ENCODE data around the gene CHD3. TPM values are rescaled to one million over a fixed set of nuclear protein-coding genes. Genes with fewer than 3 reads are reported as not detected.

The CHD3 gene
- total RNA-seq, 1 donor from 2014 or later: 119 TPM

DNA sequence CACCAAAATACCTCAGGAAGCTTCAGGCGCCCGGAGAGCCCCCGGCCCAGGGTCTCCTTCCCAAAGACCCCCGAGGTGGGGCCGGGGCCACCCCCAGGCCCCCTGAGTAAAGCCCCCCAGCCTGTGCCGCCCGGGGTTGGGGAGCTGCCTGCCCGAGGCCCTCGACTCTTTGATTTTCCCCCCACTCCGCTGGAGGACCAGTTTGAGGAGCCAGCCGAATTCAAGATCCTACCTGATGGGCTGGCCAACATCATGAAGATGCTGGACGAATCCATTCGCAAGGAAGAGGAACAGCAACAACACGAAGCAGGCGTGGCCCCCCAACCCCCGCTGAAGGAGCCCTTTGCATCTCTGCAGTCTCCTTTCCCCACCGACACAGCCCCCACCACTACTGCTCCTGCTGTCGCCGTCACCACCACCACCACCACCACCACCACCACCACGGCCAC, 40.4 kb upstream of the CHD3 start:
- Mint-ChIP-seq H3K4me3 (ENCODE audit: low read depth) (no peak overlapping the region), H3K36me3 (ENCODE audit: insufficient read depth) (peaks cover 22% of the 10 kb centered on the region), H3K27ac (no peak overlapping the region), H3K4me1 (ENCODE audit: low read depth) (peaks cover 11% of the 10 kb centered on the region), H3K9me3 (ENCODE audit: low read depth) (no peaks in the 10 kb centered on the region), H3K27me3 (no peaks in the 10 kb centered on the region)
- no peak for TF ChIP-seq CTCF (IDR thresholded peaks at IDR 0.05; ENCODE audit: unreplicated experiment)
- DNase-seq (ENCODE audit: low spot score, unreplicated experiment): no peak

DNA sequence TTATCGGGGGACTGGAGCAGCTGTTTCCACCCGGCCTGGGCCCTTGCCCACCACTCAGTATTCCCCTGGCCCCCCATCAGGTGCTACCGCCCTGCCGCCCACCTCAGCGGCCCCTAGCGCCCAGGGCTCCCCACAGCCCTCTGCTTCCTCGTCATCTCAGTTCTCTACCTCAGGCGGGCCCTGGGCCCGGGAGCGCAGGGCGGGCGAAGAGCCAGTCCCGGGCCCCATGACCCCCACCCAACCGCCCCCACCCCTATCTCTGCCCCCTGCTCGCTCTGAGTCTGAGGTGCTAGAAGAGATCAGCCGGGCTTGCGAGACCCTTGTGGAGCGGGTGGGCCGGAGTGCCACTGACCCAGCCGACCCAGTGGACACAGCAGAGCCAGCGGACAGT, 39.9 kb upstream of the CHD3 start:
- no peak for TF ChIP-seq CTCF (IDR thresholded peaks at IDR 0.05; ENCODE audit: unreplicated experiment)
- Mint-ChIP-seq H3K36me3 (ENCODE audit: insufficient read depth) (peaks cover 24% of the 10 kb centered on the region), H3K27ac (no peak overlapping the region), H3K4me3 (ENCODE audit: low read depth) (no peak overlapping the region), H3K27me3 (no peaks in the 10 kb centered on the region), H3K9me3 (ENCODE audit: low read depth) (no peaks in the 10 kb centered on the region), H3K4me1 (ENCODE audit: low read depth) (peaks cover 8% of the 10 kb centered on the region)
- no peak for DNase-seq (ENCODE audit: low spot score, unreplicated experiment)

DNA sequence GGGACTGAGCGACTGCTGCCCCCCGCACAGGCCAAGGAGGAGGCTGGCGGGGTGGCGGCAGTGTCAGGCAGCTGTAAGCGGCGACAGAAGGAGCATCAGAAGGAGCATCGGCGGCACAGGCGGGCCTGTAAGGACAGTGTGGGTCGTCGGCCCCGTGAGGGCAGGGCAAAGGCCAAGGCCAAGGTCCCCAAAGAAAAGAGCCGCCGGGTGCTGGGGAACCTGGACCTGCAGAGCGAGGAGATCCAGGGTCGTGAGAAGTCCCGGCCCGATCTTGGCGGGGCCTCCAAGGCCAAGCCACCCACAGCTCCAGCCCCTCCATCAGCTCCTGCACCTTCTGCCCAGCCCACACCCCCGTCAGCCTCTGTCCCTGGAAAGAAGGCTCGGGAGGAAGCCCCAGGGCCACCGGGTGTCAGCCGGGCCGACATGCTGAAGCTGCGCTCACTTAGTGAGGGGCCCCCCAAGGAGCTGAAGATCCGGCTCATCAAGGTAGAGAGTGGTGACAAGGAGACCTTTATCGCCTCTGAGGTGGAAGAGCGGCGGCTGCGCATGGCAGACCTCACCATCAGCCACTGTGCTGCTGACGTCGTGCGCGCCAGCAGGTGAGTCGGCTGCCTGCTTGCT, 39.3 kb upstream of the CHD3 start:
- H3K4me3 Mint-ChIP-seq (ENCODE audit: low read depth): no peak overlapping the region
- H3K4me1 Mint-ChIP-seq (ENCODE audit: low read depth): peaks cover 8% of the 10 kb centered on the region
- H3K36me3 Mint-ChIP-seq (ENCODE audit: insufficient read depth): peaks cover 26% of the 10 kb centered on the region
- no peaks in the 10 kb centered on the region for H3K9me3 Mint-ChIP-seq (ENCODE audit: low read depth)
- no peaks in the 10 kb centered on the region for H3K27me3 Mint-ChIP-seq
- no peak for DNase-seq (ENCODE audit: low spot score, unreplicated experiment)
- TF ChIP-seq CTCF (IDR thresholded peaks at IDR 0.05; ENCODE audit: unreplicated experiment): no peak
- no peak overlapping the region for H3K27ac Mint-ChIP-seq

DNA sequence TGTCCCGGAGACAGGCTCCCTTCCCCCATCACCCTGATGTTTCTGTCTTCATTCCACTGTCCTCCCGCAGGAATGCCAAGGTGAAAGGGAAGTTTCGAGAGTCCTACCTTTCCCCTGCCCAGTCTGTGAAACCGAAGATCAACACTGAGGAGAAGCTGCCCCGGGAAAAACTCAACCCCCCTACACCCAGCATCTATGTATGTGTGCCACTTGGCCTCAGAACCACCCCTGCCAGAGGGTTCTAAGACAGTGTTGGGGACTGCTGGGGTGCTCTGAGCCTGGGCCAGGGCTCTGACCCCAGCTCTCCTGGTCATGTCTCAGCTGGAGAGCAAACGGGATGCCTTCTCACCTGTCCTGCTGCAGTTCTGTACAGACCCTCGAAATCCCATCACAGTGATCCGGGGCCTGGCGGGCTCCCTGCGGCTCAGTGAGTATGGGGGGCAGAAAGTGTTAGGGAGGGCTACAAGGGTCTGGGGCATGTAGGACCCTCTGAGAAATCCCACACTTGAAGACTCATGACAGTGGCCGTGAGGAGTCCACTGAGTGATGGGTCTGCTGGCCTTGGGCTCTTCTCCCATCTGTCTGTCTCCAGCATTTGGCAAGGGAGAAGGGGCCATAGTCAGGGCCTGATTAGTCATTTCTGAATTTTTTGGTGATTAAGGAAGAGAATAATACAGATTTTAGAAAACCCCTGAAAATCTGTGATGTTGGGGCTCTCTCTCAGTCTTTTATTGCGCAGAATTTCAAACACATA, 38.7 kb upstream of the CHD3 start:
- no peaks in the 10 kb centered on the region for H3K27me3 Mint-ChIP-seq
- no peaks in the 10 kb centered on the region for H3K9me3 Mint-ChIP-seq (ENCODE audit: low read depth)
- TF ChIP-seq CTCF (IDR thresholded peaks at IDR 0.05; ENCODE audit: unreplicated experiment): no peak
- DNase-seq (ENCODE audit: low spot score, unreplicated experiment): no peak
- H3K27ac Mint-ChIP-seq: no peak overlapping the region
- peaks cover 7% of the 10 kb centered on the region for H3K4me1 Mint-ChIP-seq (ENCODE audit: low read depth)
- H3K4me3 Mint-ChIP-seq (ENCODE audit: low read depth): no peak overlapping the region
- peaks cover 26% of the 10 kb centered on the region for H3K36me3 Mint-ChIP-seq (ENCODE audit: insufficient read depth)

DNA sequence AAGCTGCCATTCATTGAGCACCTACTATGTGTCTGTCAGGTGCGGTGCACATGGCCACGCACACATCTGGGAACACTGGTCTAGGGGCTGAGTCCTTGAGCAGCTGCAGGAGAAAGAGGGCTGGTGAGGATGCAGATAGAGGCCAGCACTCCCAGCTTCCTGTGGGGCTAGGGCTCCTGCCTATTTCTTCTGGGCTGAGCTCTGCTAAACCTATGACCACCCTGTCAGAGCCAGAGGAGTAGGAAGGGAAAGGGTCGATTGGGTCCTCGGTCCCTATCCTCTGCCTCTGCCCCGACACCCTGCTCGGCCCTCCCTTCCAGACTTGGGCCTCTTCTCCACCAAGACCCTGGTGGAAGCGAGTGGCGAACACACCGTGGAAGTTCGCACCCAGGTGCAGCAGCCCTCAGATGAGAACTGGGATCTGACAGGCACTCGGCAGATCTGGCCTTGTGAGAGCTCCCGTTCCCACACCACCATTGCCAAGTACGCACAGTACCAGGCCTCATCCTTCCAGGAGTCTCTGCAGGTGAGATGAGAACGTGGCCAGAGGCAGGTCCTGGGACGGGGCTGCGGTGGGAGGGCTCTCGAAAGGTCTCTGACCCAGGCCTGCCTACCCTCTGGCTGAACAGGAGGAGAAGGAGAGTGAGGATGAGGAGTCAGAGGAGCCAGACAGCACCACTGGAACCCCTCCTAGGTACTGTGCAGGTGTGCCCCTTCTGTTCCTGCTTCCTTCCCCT, 37.7 kb upstream of the CHD3 start:
- TF ChIP-seq CTCF (IDR thresholded peaks at IDR 0.05; ENCODE audit: unreplicated experiment): no peak
- H3K4me3 Mint-ChIP-seq (ENCODE audit: low read depth): no peak overlapping the region
- H3K27ac Mint-ChIP-seq: no peak overlapping the region
- no peak for DNase-seq (ENCODE audit: low spot score, unreplicated experiment)
- no peaks in the 10 kb centered on the region for H3K9me3 Mint-ChIP-seq (ENCODE audit: low read depth)
- peaks cover 4% of the 10 kb centered on the region for H3K4me1 Mint-ChIP-seq (ENCODE audit: low read depth)
- no peaks in the 10 kb centered on the region for H3K27me3 Mint-ChIP-seq
- peaks cover 32% of the 10 kb centered on the region for H3K36me3 Mint-ChIP-seq (ENCODE audit: insufficient read depth)
